HG03280 (cell line): Measurements from ENCODE around the gene CYTH1.
"Not testable (repeated sequence)": the region's sequence is repeated elsewhere in the genome, so short reads cannot be mapped to it uniquely, and the experiment has no call there.

Experiments
- ATAC-seq: cut with Tn5 transposase; IDR thresholded peaks from one replicate; pipeline ENCODE4 v1.9.1; 2021; ENCODE audit warnings: mild to moderate bottlenecking, moderate library complexity; ENCODE audit not compliant: unreplicated experiment

The CYTH1 gene

GRCh38 chr17:78674595-78675315 lies 107.3 kb downstream of the CYTH1 start:
- ATAC-seq = no peak

DNA sequence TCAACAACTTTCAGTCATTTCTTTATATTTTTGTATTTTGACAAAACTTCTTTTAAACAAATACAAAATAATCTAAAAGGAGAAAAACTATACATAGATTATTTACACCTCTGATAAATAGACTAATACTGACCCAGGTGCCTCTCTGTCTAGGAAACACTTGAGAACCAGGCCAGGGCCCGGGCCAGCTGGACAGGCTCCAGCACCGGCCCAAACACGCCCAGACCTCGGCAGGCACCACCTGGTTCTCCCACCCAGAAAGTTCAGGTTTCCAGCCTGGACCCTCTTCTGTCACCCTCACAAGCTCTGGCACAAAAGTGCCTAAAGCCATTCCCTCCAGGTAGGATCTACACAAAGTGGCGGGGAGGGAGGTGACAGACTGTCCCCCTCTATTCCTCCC lies 107.9 kb downstream of the CYTH1 start:
- ATAC-seq = no peak

- ATAC-seq = no peak
Measured at GRCh38 chr17:78673395-78673794, 108.7 kb downstream of the CYTH1 start.

DNA sequence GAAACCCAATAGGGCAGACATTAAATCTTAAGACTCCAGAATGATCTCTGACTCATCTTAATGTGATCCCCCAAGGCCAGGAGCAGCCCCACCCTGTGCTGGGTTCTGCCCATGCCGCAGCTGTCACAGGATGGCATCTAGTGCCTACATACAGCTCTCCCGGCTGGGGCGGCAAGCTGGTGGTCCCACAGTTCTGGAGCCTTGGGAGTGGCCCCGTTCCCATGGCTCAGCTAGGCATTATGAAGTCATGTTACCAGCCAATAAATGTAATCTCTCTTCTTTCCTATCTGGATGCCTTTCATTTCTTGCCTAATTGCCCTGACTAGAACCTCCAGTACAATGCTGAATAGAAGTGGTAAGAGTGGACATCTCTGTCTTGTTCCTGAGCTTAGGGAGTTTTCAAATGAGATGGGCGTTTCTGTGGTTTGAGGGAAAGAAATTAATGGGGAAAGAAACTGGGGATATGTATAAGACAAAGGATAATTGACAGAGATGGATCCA lies 109.2 kb downstream of the CYTH1 start:
- ATAC-seq = no peak

DNA sequence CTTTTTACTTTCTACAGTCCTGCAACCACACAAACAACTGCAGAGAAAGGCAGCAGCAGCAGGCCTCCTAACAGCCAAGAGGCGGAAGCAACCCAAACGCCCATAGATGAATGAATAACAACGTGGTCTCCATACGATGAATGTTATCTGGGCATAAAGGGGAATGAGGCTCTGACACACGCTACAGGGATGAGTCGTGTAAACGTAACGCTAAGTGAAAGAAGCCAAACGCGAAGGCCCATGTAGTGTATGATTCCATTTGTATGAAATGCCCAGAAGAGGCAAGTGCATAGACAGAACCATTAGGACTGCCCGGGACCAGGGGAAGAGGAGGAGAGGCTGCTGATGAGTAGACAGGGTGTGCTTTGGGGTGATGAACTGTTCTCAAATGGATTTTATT lies 110.1 kb downstream of the CYTH1 start:
- ATAC-seq = no peak

- not testable (repeated sequence) for ATAC-seq
Measured at GRCh38 chr17:78671726-78672001, 110.4 kb downstream of the CYTH1 start.

DNA sequence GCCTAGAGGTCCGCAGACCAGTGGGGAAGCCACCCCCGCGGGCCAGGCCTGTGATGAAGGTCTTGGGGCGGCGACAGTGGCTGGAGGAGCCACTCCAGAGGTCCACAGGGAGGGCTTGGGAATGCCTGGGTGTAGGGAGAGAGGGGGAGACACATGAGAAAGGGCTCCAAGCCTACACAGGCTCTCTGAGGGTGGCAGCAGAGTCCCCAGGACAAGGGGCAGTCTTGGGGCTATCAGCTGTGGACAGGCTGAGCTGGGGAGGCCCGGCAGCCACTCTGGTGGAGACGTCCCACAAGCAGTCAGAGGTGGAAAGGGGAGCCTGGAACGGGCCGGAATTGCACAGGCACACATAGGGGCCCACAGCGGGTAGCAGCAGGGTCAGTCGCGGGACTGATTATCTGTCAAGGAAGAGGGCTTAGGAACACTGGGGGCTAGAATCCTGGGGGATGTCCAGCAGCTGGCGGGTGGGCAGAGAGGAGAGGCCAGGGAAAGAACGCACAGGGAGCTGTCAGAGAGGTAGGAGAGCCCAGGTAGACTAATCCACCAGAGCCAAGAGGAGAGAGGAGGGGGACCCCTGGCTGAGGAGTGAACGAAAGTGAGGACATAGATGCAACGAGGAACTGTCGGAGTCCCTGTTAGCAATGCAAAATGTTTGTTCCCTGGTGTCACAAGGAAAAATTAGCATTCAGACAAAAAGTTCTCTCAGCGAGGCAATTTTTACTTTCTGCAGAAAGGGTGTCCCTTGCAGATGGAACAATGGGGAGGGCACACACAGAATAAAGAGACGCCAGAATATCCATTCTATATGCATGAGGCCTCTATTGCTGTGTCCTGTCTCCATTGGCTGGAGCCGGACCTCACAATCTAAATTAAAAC lies 111.0 kb downstream of the CYTH1 start:
- no peak for ATAC-seq

GRCh38 chr17:78669975-78670518 lies 112.0 kb downstream of the CYTH1 start:
- ATAC-seq = no peak

- no peak for ATAC-seq
Measured at GRCh38 chr17:78669256-78669974, 112.7 kb downstream of the CYTH1 start.

GRCh38 chr17:78668847-78669246 lies 113.2 kb downstream of the CYTH1 start:
- ATAC-seq = no peak

GRCh38 chr17:78667741-78668640 lies 114.1 kb downstream of the CYTH1 start:
- ATAC-seq = no peak

- no peak for ATAC-seq
Measured at GRCh38 chr17:78667091-78667490, 115.0 kb downstream of the CYTH1 start.

- no peak for ATAC-seq
Measured at GRCh38 chr17:78665952-78666920, 115.8 kb downstream of the CYTH1 start.

GRCh38 chr17:78665387-78665951 lies 116.6 kb downstream of the CYTH1 start:
- no peak for ATAC-seq

DNA sequence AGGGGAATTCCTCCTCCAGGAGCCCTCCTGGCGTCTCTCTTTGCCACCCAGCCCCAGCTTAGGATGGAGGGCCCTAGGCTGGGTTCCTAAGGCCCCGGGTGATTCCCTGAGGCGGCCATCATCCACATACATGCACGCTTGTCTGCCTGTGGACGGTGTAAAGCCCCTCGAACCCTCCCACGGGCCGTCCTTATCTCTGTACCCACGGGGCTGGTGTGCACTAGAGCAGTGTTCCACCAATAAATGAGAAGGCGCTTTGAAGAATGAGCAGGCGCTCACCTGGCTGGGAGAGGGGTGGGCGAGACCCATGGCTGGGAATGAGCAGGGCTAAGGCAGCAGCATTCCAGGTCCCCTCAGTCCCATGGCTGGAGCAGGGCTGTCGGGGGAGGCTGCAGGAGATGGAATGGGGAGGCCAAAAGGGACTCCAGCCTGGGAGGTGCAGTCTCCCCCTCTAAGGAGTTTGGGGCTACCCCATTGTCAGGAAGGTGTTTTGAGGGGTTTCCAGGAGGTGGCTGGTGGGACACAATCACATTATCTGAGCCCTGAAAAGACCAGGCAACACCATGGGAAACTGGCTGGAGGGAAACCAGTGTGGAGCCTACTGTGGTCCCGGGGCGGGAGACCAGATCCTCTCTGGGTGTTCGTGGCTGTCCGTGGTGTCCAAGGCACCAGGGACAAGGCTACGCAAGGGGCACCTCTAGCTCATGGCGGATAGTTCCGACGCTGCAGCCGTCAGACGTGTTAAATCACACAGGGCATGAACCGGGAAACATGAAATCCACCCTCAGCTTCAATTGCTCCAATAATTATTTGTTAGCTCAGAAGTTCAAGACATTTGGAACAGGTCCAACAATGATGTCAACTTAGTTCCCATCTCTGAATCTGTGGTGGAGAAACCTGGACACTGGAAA lies 117.3 kb downstream of the CYTH1 start:
- ATAC-seq = no peak

DNA sequence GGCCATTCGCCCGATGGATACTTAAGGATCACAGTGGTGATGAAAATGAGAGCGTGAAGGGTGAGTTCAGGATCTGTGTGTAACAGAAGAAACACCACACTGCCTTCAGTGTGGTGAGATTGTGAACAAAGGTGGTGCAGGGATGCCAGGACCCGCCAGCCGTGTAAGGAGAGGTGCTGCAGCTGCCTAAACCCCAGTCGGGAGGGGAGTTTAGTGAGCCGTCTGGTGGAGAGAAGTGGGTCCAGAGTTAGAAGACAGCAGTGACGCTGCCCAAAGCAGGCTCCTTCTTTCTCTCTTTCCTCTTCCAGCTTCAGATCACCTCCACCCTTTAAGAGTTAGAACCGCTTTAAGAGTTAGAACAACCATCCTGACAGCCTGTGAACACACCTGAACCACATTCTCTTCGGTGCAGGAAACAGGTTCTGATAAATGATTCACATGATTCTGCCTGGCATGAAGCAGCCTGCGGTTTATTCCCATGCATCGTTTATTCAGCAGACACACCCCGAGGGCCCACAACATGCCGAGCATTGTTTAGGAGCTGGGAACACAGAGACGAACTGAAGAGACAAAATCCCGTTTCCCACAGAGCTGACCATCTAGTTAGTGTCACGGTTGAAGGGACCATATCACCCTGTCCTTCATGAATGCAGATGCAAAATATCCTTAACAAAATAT lies 120.8 kb downstream of the CYTH1 start:
- no peak for ATAC-seq

GRCh38 chr17:78659546-78659945 lies 122.5 kb downstream of the CYTH1 start:
- no peak for ATAC-seq
